Type B pancreatic cell (in vitro differentiated cells): ENCODE results near the gene GREM1. TPM values are rescaled to one million over a fixed set of nuclear protein-coding genes. Genes with fewer than 3 reads are reported as not detected.

Source experiments
- DNase-seq: peaks from one replicate; pipeline ENCODE4 v3.0.0; 2021; ENCODE audit warnings: mixed read lengths; ENCODE audit not compliant: unreplicated experiment; ENCODE audit errors: extremely low spot score
- H3K27ac Mint-ChIP-seq: 2 replicates; pipeline ENCODE4 v1.8.0; 2021; ENCODE audit warnings: mild to moderate bottlenecking, mixed read lengths
- H3K27me3 Mint-ChIP-seq: 2 replicates; pipeline ENCODE4 v1.8.0; 2021; ENCODE audit warnings: mixed read lengths
- H3K36me3 Mint-ChIP-seq: 2 replicates; pipeline ENCODE4 v1.8.0; 2021; ENCODE audit warnings: mixed read lengths
- H3K4me1 Mint-ChIP-seq: one replicate; pipeline ENCODE4 v1.8.0; 2021; ENCODE audit warnings: mixed read lengths; ENCODE audit not compliant: unreplicated experiment
- H3K4me3 Mint-ChIP-seq: 2 replicates; pipeline ENCODE4 v1.8.0; 2021; ENCODE audit warnings: mild to moderate bottlenecking, mixed read lengths
- H3K9me3 Mint-ChIP-seq: 2 replicates; pipeline ENCODE4 v1.8.0; 2021; ENCODE audit warnings: mixed read lengths
- total RNA-seq: library from RNA; stranded (reverse); gene quantifications from 2 replicates; pipeline ENCODE4 v1.2.1, GENCODE V29; 2021; ENCODE audit warnings: low replicate concordance
- TF ChIP-seq, protein P1 (sequence below): fragments of 200-600 bp; sonication (generic); conservative IDR thresholded peaks from 2 replicates; pipeline ENCODE4 v1.5.0; 2021; ENCODE audit warnings: antibody characterized with exemption, mild to moderate bottlenecking

Gene GREM1
- total RNA-seq, 1 donor from 2014 or later = 56.6 TPM

DNA sequence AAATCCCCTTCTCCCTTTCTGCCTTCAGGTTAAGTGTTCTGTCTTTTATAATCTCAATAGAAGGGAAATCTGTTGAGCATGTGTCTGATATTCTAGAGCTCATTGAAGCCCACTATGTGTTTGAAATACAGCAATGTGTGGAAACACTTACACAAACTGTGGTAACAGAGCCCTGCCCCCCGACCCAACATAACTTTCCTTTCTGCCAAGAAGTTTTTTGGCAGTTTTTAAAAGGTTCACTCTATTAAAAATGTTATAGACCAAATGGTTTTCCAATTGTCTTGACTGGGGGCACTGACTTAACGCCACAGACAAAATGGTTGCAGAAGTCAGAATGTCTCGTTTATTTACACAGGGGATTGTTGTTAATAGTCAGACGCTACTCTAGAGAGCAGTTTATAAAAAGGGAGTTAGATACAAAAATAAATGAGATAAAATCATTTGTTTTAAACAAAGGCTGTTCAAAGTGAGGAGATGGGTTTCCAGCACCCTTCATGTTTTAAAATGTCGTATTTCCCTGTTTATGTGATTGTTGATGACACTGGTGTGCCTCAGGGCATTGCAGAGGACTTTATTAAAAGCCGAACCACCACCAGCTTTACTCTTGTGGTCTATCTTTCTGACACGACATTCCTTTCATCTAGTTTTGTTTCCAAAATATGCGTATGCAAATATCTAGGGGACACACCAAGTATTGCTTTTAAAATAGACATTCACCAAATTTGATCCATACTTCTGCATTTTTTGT, 26.7 kb upstream of the GREM1 start:
- Mint-ChIP-seq H3K4me3 (no peak overlapping the region), H3K9me3 (peaks cover 7% of the 10 kb centered on the region), H3K4me1 (peaks cover 9% of the 10 kb centered on the region), H3K27me3 (no peaks in the 10 kb centered on the region), H3K36me3 (no peaks in the 10 kb centered on the region), H3K27ac (no peak overlapping the region)
- TF ChIP-seq, protein P1, sequence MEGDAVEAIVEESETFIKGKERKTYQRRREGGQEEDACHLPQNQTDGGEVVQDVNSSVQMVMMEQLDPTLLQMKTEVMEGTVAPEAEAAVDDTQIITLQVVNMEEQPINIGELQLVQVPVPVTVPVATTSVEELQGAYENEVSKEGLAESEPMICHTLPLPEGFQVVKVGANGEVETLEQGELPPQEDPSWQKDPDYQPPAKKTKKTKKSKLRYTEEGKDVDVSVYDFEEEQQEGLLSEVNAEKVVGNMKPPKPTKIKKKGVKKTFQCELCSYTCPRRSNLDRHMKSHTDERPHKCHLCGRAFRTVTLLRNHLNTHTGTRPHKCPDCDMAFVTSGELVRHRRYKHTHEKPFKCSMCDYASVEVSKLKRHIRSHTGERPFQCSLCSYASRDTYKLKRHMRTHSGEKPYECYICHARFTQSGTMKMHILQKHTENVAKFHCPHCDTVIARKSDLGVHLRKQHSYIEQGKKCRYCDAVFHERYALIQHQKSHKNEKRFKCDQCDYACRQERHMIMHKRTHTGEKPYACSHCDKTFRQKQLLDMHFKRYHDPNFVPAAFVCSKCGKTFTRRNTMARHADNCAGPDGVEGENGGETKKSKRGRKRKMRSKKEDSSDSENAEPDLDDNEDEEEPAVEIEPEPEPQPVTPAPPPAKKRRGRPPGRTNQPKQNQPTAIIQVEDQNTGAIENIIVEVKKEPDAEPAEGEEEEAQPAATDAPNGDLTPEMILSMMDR = no peak
- no peak for DNase-seq

DNA sequence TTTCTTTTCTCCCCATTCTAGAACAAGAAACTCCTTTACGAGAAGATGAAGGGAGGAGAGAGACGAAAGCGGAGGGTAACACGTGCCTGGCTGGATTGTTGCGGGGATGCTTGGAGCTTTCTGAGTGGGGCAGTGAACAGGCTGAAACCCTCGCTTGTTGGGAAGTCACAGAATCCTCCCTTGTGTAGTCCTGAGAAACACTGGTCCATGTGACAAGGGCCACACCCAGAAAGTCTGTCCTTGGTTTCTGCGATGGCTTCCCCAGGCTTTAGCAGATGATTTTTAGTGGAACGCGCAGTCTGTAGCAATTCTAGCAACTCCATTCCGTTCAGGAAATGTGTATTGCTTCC, 26.1 kb upstream of the GREM1 start:
- no peak overlapping the region for H3K4me3 Mint-ChIP-seq
- peaks cover 9% of the 10 kb centered on the region for H3K4me1 Mint-ChIP-seq
- H3K9me3 Mint-ChIP-seq = peaks cover 7% of the 10 kb centered on the region
- no peak overlapping the region for H3K27ac Mint-ChIP-seq
- DNase-seq = no peak
- H3K27me3 Mint-ChIP-seq = no peaks in the 10 kb centered on the region
- no peaks in the 10 kb centered on the region for H3K36me3 Mint-ChIP-seq
- TF ChIP-seq, protein P1 = no peak

DNA sequence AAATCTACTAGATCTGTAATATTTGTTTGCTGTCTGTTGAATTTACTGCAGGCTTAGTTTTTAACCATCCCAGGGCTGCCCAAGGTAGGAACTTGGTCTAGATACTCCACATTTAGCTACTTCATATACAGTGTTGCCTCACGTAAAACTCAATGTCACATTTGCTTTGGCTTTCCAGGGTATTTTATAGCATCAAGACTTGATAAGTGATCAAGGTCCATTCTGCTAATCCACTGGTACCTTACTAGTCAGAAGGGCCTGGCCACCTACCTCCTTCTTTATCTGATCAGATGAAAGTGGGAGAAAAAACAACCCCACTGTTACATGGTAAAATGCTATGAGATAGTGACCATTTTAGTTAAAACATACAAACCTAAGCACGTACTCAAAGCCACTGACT, 25.5 kb upstream of the GREM1 start:
- DNase-seq = no peak
- H3K27me3 Mint-ChIP-seq = no peaks in the 10 kb centered on the region
- TF ChIP-seq, protein P1 = no peak
- H3K4me1 Mint-ChIP-seq = peaks cover 9% of the 10 kb centered on the region
- peaks cover 7% of the 10 kb centered on the region for H3K9me3 Mint-ChIP-seq
- no peaks in the 10 kb centered on the region for H3K36me3 Mint-ChIP-seq
- H3K27ac Mint-ChIP-seq = no peak overlapping the region
- no peak overlapping the region for H3K4me3 Mint-ChIP-seq

DNA sequence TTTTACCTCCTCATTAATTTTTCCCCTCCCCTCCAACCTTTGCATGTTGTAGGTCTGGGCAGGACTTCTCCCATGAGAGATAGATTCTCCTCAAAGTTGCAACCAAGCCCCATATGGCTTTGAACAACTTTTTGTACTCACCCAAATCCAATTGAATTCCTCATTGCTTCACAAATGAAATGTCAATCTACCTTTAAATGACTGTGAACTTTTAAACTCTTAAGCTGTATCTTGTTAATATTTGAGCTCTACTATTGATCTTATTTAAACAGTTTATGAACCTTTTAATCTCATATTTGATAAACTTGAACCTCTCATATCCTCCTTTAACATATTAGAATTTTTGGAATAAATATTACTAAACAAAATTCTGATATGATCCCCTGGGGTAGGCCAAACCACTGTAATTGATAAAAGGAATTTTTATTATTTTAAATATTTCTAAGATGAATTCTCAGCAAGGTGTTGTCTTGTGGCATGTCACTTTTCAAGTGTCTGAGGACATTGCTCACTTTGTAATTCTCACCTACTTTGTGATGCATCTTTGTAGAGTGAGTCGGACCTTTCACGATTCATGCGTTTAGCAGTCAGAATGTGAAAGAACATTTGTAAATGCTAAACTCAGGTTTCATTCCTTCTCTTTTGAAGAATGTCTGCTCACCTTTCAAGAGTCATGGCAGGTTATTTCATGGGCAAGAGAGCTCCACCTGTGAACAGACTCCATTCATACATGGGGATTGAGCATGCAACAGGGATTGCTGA, 23.4 kb upstream of the GREM1 start:
- no peak for DNase-seq
- TF ChIP-seq, protein P1 = no peak
- Mint-ChIP-seq H3K27ac (no peak overlapping the region), H3K4me3 (no peak overlapping the region), H3K27me3 (no peaks in the 10 kb centered on the region), H3K4me1 (peaks cover 17% of the 10 kb centered on the region), H3K9me3 (peaks cover 7% of the 10 kb centered on the region), H3K36me3 (no peaks in the 10 kb centered on the region)

DNA sequence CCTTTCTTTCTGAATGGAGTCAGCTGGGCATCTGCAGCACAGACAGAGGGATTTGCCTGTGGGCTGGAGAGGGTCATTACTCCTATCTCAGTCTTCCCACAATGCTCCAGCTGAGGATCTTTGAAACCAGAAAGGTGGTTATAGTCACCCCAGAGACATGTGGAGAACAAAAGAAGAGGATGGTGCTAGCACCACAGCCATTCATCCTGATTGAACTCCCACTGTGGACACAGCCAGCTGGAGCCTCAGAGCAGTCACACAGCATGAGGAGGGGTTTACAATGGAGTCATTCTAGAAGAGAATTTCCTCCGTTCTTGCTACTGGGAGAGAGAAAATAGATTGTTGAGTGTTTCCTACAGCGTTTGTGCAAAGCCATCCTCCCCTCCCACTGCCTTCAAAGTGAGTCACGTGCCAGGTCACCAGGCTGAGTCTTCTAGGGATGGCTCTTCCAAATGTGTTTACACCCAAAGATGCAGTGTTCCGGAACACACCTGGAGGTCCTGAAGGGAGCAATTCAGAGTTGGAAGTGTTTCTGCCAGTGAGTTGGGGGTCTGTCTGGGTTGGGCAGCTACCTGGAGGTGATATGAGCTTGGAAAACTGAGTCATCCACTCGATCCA, 18.9 kb upstream of the GREM1 start:
- TF ChIP-seq, protein P1 = no peak
- peaks cover 8% of the 10 kb centered on the region for H3K4me1 Mint-ChIP-seq
- no peak overlapping the region for H3K27ac Mint-ChIP-seq
- H3K36me3 Mint-ChIP-seq = no peaks in the 10 kb centered on the region
- H3K9me3 Mint-ChIP-seq = no peaks in the 10 kb centered on the region
- H3K4me3 Mint-ChIP-seq = no peak overlapping the region
- H3K27me3 Mint-ChIP-seq = no peaks in the 10 kb centered on the region
- no peak for DNase-seq
